ENCODE results near the gene CAVIN3. TPM values are rescaled to one million over a fixed set of nuclear protein-coding genes. Genes with fewer than 3 reads are reported as not detected.

CAVIN3 gene
- total RNA-seq, 2 donors from 2014 or later = 84.8 to 86.7 TPM

GRCh38 chr11:6321961-6322362 lies 1.7 kb upstream of the CAVIN3 start:
- Histone ChIP-seq H3K27me3 (no peaks in the 10 kb centered on the region), H3K4me3 (no peak overlapping the region), H3K4me1 (peaks cover 0 to 55% of the 10 kb centered on the region in 2 donors), H3K27ac (peak overlapping the region; percentile 99 to 100), H3K36me3 (no peaks in the 10 kb centered on the region), H3K9me3 (no peaks in the 10 kb centered on the region)
- TF ChIP-seq CTCF (IDR thresholded peaks at IDR 0.05) = no peak
- DNase-seq (ENCODE audit: low spot score) = no peak

- DNase-seq (ENCODE audit: low spot score) = no peak
- Histone ChIP-seq H3K9me3 (no peaks in the 10 kb centered on the region), H3K36me3 (no peaks in the 10 kb centered on the region), H3K27me3 (no peaks in the 10 kb centered on the region), H3K4me3 (peak overlapping the region; percentile 66 to 70), H3K4me1 (peaks cover 0 to 55% of the 10 kb centered on the region in 2 donors), H3K27ac (peak overlapping the region; percentile 99 to 100)
- TF ChIP-seq CTCF (IDR thresholded peaks at IDR 0.05) = no peak
Measured at GRCh38 chr11:6321356-6321755, 1.1 kb upstream of the CAVIN3 start.

GRCh38 chr11:6319704-6320410 lies 444 bp downstream of the CAVIN3 start:
- Histone ChIP-seq H3K27me3 (no peaks in the 10 kb centered on the region), H3K27ac (peak overlapping the region; percentile 99 to 100), H3K36me3 (no peaks in the 10 kb centered on the region), H3K4me1 (peaks cover 0 to 58% of the 10 kb centered on the region in 2 donors), H3K9me3 (no peaks in the 10 kb centered on the region), H3K4me3 (peak overlapping the region; percentile 66 to 70)
- no peak for TF ChIP-seq CTCF (IDR thresholded peaks at IDR 0.05)
- DNase-seq (ENCODE audit: low spot score) = peak; percentile 94

- no peaks in the 10 kb centered on the region for H3K36me3 ChIP-seq
- peak; percentile 73 for DNase-seq (ENCODE audit: low spot score)
- peak overlapping the region; percentile 99 to 100 for H3K27ac ChIP-seq
- H3K4me1 ChIP-seq = peaks cover 0 to 58% of the 10 kb centered on the region in 2 donors
- peak overlapping the region; percentile 66 to 70 for H3K4me3 ChIP-seq
- TF ChIP-seq CTCF (IDR thresholded peaks at IDR 0.05) = no peak
- no peaks in the 10 kb centered on the region for H3K9me3 ChIP-seq
- H3K27me3 ChIP-seq = no peaks in the 10 kb centered on the region
Measured at GRCh38 chr11:6319001-6319703, 1.1 kb downstream of the CAVIN3 start.

GRCh38 chr11:6318204-6318603 lies 2.1 kb downstream of the CAVIN3 start:
- DNase-seq (ENCODE audit: low spot score) = no peak
- Histone ChIP-seq H3K4me1 (peaks cover 0 to 58% of the 10 kb centered on the region in 2 donors), H3K4me3 (peak overlapping the region in 1 of 2 donors; percentile 66), H3K27ac (peak overlapping the region; percentile 99 to 100), H3K36me3 (no peaks in the 10 kb centered on the region), H3K27me3 (no peaks in the 10 kb centered on the region), H3K9me3 (no peaks in the 10 kb centered on the region)
- TF ChIP-seq CTCF (IDR thresholded peaks at IDR 0.05) = no peak
